Loucy (cell line): ENCODE results near the gene ATAD3B.

ENCODE experiments used
- H2AFZ ChIP-seq: fragments of 200-600 bp; sonication (generic); 2 replicates; pipeline ENCODE4 v1.6.0; 2016; ENCODE audit warnings: antibody characterized with exemption, mild to moderate bottlenecking, low read length, moderate library complexity
- H3F3A ChIP-seq: fragments of 200-600 bp; 2 replicates; pipeline ENCODE4 v1.6.0; 2016; ENCODE audit warnings: antibody characterized with exemption, low read depth, mild to moderate bottlenecking
- H3K27me3 ChIP-seq: fragments of 200-600 bp; sonication (generic); 2 replicates; pipeline ENCODE4 v1.6.1; 2014; ENCODE audit warnings: low read length, mild to moderate bottlenecking; ENCODE audit not compliant: insufficient read depth, poor library complexity, severe bottlenecking
- H3K36me3 ChIP-seq: fragments of 200-600 bp; sonication (generic); 2 replicates; pipeline ENCODE4 v1.6.1; 2016; ENCODE audit warnings: low read length; ENCODE audit not compliant: insufficient read depth
- H3K4me1 ChIP-seq: fragments of 200-600 bp; sonication (generic); 2 replicates; pipeline ENCODE4 v1.5.1; 2014; ENCODE audit warnings: low read length, mild to moderate bottlenecking; ENCODE audit not compliant: insufficient read depth, poor library complexity, severe bottlenecking
- H3K4me2 ChIP-seq: fragments of 200-600 bp; sonication (generic); 2 replicates; pipeline ENCODE4 v1.6.0; 2014; ENCODE audit warnings: antibody characterized with exemption, low read length, low read depth, mild to moderate bottlenecking; ENCODE audit not compliant: poor library complexity, severe bottlenecking
- H3K4me3 ChIP-seq: fragments of 200-600 bp; sonication (generic); 2 replicates; pipeline ENCODE4 v1.5.1; 2014; ENCODE audit warnings: low read length, mild to moderate bottlenecking, mixed read lengths; ENCODE audit not compliant: poor library complexity, severe bottlenecking
- H3K79me2 ChIP-seq: fragments of 200-600 bp; sonication (generic); 2 replicates; pipeline ENCODE4 v1.6.1; 2014; ENCODE audit warnings: low read length; ENCODE audit not compliant: insufficient read depth
- H3K9ac ChIP-seq: fragments of 200-600 bp; sonication (generic); 2 replicates; pipeline ENCODE4 v1.6.0; 2014; ENCODE audit warnings: mild to moderate bottlenecking, low read depth, low read length, moderate library complexity; ENCODE audit not compliant: poor library complexity, severe bottlenecking
- H3K9me2 ChIP-seq: fragments of 200-600 bp; sonication (generic); replicated peaks from 2 replicates; pipeline ENCODE4 v1.6.1; 2016; ENCODE audit warnings: low read depth, low read length, mixed read lengths
- H3K9me3 ChIP-seq: fragments of 200-600 bp; sonication (generic); 2 replicates; pipeline ENCODE4 v1.6.1; 2014; ENCODE audit warnings: mild to moderate bottlenecking, antibody characterized with exemption, low read length, low read depth; ENCODE audit not compliant: insufficient read depth
- H4K20me1 ChIP-seq: fragments of 200-600 bp; sonication (generic); 2 replicates; pipeline ENCODE4 v1.6.0; 2014; ENCODE audit warnings: antibody characterized with exemption, low read length, mild to moderate bottlenecking; ENCODE audit not compliant: insufficient read depth, poor library complexity, severe bottlenecking
- EZH2phosphoT487 ChIP-seq: fragments of 200-600 bp; IDR thresholded peaks from 2 replicates; pipeline ENCODE4 v1.6.1; 2018; ENCODE audit warnings: antibody characterized with exemption, mild to moderate bottlenecking, moderate library complexity, borderline replicate concordance
- TF ChIP-seq, protein P1 (sequence below): fragments of 200-600 bp; sonication (generic); conservative IDR thresholded peaks from 2 replicates; pipeline ENCODE4 v1.5.1; 2014; ENCODE audit warnings: mild to moderate bottlenecking, antibody characterized with exemption, low read length

Gene ATAD3B

DNA sequence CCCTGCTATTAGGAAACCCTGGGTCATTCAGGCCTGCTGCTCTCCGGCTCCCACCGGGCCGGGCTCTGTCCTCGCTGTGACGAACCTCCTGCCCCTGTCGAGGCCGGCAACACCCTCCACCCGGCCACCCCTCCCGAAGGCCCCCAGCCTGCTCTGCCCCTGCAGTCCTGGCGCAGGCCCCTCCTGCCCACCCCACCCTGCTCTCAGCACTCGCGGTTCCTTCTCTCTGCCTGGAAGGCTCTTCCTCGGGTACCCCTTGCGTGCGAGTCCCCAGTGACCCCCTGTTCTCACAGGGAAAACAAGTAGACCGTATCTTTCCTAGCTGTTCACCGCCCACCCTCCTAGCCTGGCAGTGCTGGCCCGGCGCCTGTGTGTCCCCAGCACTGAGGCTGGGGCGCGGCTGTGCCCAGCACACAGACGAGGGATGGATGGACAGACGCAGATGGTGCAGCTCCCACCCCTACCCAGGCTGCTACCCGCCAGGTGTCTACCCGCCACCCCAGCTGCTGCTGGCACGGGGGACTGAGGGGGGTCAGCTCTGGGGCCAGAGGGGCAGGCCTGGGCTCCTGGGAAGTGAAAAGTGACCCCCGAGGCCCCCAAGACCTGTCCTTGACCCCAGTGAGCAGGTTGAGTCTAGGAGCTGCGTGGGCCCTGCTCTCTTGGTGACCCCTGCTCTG lies 39.2 kb upstream of the ATAD3B start:
- Histone ChIP-seq H3K79me2 (no peaks in the 10 kb centered on the region), H3K4me3 (no peak overlapping the region), H3K9me2 (no peaks in the 10 kb centered on the region), H3K9ac (no peak overlapping the region), H2AFZ (no peak overlapping the region), H3F3A (no peaks in the 10 kb centered on the region), H3K27me3 (no peaks in the 10 kb centered on the region), H3K4me1 (peaks cover 6% of the 10 kb centered on the region), H4K20me1 (no peaks in the 10 kb centered on the region), H3K36me3 (no peaks in the 10 kb centered on the region), H3K4me2 (no peak overlapping the region), H3K9me3 (no peaks in the 10 kb centered on the region)
- TF ChIP-seq EZH2phosphoT487, result no peak
- TF ChIP-seq, protein P1, sequence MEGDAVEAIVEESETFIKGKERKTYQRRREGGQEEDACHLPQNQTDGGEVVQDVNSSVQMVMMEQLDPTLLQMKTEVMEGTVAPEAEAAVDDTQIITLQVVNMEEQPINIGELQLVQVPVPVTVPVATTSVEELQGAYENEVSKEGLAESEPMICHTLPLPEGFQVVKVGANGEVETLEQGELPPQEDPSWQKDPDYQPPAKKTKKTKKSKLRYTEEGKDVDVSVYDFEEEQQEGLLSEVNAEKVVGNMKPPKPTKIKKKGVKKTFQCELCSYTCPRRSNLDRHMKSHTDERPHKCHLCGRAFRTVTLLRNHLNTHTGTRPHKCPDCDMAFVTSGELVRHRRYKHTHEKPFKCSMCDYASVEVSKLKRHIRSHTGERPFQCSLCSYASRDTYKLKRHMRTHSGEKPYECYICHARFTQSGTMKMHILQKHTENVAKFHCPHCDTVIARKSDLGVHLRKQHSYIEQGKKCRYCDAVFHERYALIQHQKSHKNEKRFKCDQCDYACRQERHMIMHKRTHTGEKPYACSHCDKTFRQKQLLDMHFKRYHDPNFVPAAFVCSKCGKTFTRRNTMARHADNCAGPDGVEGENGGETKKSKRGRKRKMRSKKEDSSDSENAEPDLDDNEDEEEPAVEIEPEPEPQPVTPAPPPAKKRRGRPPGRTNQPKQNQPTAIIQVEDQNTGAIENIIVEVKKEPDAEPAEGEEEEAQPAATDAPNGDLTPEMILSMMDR, result no peak

DNA sequence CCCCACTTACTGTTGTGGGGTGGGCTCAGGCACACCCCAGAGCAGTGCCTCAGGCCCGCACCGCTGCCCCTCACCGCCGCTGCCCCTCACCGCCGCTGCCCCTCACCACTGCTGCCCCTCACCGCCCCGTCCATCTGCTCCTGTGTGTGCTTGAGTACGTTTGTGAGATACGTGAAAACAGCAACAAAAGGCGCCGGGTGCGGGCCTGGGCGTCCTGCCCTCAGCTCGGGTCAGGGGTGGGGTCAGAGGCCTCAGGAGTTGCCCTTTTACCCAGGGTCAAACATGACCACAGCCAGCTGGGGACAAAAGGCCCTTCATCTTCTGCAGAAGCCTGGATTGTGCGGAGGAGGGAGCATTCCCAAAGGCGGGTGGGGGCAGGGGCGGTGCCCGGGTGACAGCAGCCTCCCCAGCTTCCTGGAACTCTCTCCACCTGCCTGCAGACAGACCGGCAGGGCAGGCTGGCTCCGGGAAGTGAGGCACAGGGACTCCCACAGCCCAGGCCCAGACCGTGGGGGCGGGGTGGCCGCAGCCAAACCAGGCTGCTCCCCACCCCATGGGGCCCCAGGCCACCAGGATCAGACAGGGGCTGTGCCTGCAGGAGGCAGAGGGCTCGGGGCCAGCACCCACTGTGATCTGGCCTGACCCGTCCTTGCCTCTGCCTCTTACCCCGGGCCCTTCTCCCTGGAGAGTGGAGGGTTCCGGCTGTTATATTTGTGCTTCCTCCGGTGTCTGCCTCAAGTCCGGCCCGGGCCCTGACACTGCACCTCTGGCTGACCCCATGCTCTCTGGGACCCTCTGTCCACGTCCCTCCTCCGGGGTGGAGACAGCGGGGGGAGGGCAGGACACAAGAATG lies 38.4 kb upstream of the ATAD3B start:
- H2AFZ ChIP-seq, result no peak overlapping the region
- H3F3A ChIP-seq, result no peaks in the 10 kb centered on the region
- TF ChIP-seq, protein P1, result no peak
- TF ChIP-seq EZH2phosphoT487, result no peak
- no peaks in the 10 kb centered on the region for H3K27me3 ChIP-seq
- H3K9me3 ChIP-seq, result no peaks in the 10 kb centered on the region
- peaks cover 13% of the 10 kb centered on the region for H3K4me1 ChIP-seq
- no peaks in the 10 kb centered on the region for H3K36me3 ChIP-seq
- H3K4me3 ChIP-seq, result no peak overlapping the region
- H3K9ac ChIP-seq, result no peak overlapping the region
- H4K20me1 ChIP-seq, result no peaks in the 10 kb centered on the region
- no peak overlapping the region for H3K4me2 ChIP-seq
- no peaks in the 10 kb centered on the region for H3K9me2 ChIP-seq
- no peaks in the 10 kb centered on the region for H3K79me2 ChIP-seq

DNA sequence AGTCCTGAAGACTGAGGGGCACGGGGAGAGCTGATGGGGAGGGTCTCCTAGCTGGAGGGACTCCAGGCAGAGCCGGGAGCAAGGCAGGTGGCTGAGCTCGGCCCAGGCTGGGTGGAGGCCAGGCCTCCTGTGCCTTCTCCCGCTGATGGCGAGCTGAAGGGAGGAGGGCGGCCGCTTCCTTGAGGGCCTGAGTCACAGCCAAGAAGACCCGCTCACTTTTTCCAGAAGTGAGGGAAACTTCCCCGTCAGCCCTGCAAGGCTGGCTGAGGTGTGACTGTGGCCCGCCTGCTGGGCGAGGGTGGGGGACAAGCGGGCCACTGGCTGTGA lies 37.8 kb upstream of the ATAD3B start:
- Histone ChIP-seq H3K79me2 (no peaks in the 10 kb centered on the region), H3K4me3 (no peak overlapping the region), H3K27me3 (no peaks in the 10 kb centered on the region), H3F3A (no peaks in the 10 kb centered on the region), H3K9ac (no peak overlapping the region), H3K36me3 (no peaks in the 10 kb centered on the region), H4K20me1 (no peaks in the 10 kb centered on the region), H2AFZ (no peak overlapping the region), H3K9me3 (no peaks in the 10 kb centered on the region), H3K9me2 (no peaks in the 10 kb centered on the region), H3K4me1 (peaks cover 19% of the 10 kb centered on the region), H3K4me2 (no peak overlapping the region)
- TF ChIP-seq, protein P1, result no peak
- TF ChIP-seq EZH2phosphoT487, result no peak
